Testis (tissue), 3 donors: ENCODE data around the gene SCP2D1. TPM values are rescaled to one million over a fixed set of nuclear protein-coding genes. Genes with fewer than 3 reads are reported as not detected.

Experiments used
- DNase-seq: peaks from one replicate; pipeline ENCODE4 v3.0.0-alpha.2; 2019
- H3K27ac ChIP-seq, 2 donors: fragments of 200-600 bp; sonication (generic); one replicate each; pipeline ENCODE4 v1.5.1; 2019
- H3K27me3 ChIP-seq: fragments of 200-600 bp; sonication (generic); one replicate; pipeline ENCODE4 v1.5.1; 2019
- H3K36me3 ChIP-seq: fragments of 200-600 bp; sonication (generic); one replicate; pipeline ENCODE4 v1.5.1; 2017; ENCODE audit warnings: low read depth; ENCODE audit errors: missing control alignments
- H3K4me1 ChIP-seq: fragments of 200-600 bp; sonication (generic); one replicate; pipeline ENCODE4 v1.5.1; 2019
- H3K4me3 ChIP-seq, 2 donors: fragments of 200-600 bp; sonication (generic); one replicate each; pipeline ENCODE4 v1.5.1; 2017 to 2019
- H3K9me3 ChIP-seq: fragments of 200-600 bp; sonication (generic); one replicate; pipeline ENCODE4 v1.5.1; 2017
- POLR2A ChIP-seq: fragments of 450-650 bp; IDR thresholded peaks from one replicate; pipeline ENCODE4 v1.6.1; 2017; ENCODE audit warnings: antibody characterized with exemption, mild to moderate bottlenecking, moderate library complexity
- WGBS, 2 donors: methylation state at CpG; one replicate each; pipeline ENCODE4 v1.1.5; 2018; 5-methylcytosine and 5-hydroxymethylcytosine counted together
- intact Hi-C: fragments of 100-400 bp; cut with DNase I; formaldehyde crosslinking; loops from one replicate; pipeline ENCODE4 v1.15.1; 2023; ENCODE audit warnings: low total_unique reads
- polyA plus RNA-seq: library from polyadenylated mRNA; stranded (reverse); fragments of 350-450 nt; fragmentation: Illumina TruSeq; extraction: RNeasy Lipid Tissue Mini Kit (QIAGEN cat#74804); gene quantifications from one replicate; pipeline ENCODE4 v1.2.3, GENCODE V29; 2014; ENCODE audit warnings: low read depth, low replicate concordance; ENCODE audit not compliant: insufficient read depth
- total RNA-seq, 2 donors: library from RNA; depleted of rRNA; stranded (reverse); fragments of >200 nt; gene quantifications; one replicate each; pipeline ENCODE4 v1.2.3, GENCODE V29; 2016
- TF ChIP-seq, protein P1 (sequence below), 3 experiments: fragments of 450-650 bp in 2 of 3; fragments of 200-600 bp in 1 of 3; sonication (generic) in 1 of 3; IDR thresholded peaks; one replicate each; pipeline ENCODE4 v1.5.1; 2016 to 2019; ENCODE audit warnings: antibody characterized with exemption in 3 of 3, mild to moderate bottlenecking in 2 of 3, moderate library complexity in 1 of 3

The SCP2D1 gene
- total and polyA plus RNA-seq, 3 donors from 2014 or later: 20.1 to 56.4 (median 42.0) TPM

DNA sequence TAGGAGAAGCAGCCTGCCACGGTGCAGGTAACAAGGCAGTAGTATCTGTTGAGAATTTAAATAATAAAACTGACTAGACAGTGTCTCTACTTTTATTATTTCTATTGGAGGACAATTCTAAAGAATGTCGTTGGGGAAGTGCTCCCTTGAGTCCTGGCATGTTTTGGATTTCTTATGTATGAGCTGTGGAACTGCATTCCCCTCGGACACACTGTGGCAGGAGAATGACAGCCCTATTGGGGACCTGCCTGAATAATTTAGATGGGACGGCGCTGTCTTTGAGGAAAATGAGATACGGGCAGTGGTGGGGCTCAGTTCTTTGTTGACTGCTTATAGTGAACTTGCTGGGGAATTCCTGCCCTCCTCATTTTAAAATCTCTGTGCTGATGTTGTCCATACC lies 2.4 kb upstream of the SCP2D1 start:
- no peak for DNase-seq
- no peak overlapping the region for H3K27ac ChIP-seq
- WGBS, 2 donors: 92 to 96% methylated on average over 6 of the region's 6 CpGs
- no peak overlapping the region for H3K4me3 ChIP-seq
- H3K4me1 ChIP-seq: no peaks in the 10 kb centered on the region
- H3K36me3 ChIP-seq: no peaks in the 10 kb centered on the region
- no peaks in the 10 kb centered on the region for H3K27me3 ChIP-seq
- no peaks in the 10 kb centered on the region for H3K9me3 ChIP-seq
- TF ChIP-seq, protein P1, sequence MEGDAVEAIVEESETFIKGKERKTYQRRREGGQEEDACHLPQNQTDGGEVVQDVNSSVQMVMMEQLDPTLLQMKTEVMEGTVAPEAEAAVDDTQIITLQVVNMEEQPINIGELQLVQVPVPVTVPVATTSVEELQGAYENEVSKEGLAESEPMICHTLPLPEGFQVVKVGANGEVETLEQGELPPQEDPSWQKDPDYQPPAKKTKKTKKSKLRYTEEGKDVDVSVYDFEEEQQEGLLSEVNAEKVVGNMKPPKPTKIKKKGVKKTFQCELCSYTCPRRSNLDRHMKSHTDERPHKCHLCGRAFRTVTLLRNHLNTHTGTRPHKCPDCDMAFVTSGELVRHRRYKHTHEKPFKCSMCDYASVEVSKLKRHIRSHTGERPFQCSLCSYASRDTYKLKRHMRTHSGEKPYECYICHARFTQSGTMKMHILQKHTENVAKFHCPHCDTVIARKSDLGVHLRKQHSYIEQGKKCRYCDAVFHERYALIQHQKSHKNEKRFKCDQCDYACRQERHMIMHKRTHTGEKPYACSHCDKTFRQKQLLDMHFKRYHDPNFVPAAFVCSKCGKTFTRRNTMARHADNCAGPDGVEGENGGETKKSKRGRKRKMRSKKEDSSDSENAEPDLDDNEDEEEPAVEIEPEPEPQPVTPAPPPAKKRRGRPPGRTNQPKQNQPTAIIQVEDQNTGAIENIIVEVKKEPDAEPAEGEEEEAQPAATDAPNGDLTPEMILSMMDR (IDR thresholded peaks at IDR 0.05): no peak
- TF ChIP-seq POLR2A: no peak
- intact Hi-C loops: no loop called here

- Histone ChIP-seq H3K27me3 (no peaks in the 10 kb centered on the region), H3K9me3 (no peaks in the 10 kb centered on the region), H3K27ac (no peak overlapping the region), H3K4me1 (no peaks in the 10 kb centered on the region), H3K4me3 (no peak overlapping the region), H3K36me3 (no peaks in the 10 kb centered on the region)
- 73 to 79% methylated on average over 3 of the region's 3 CpGs for WGBS, 2 donors
- no peak for DNase-seq
- intact Hi-C loops: no loop called here
- TF ChIP-seq, protein P1 (IDR thresholded peaks at IDR 0.05): no peak
- TF ChIP-seq POLR2A: no peak
These were observed 1.7 kb upstream of the SCP2D1 start for GRCh38 chr20:18811904-18812303.

DNA sequence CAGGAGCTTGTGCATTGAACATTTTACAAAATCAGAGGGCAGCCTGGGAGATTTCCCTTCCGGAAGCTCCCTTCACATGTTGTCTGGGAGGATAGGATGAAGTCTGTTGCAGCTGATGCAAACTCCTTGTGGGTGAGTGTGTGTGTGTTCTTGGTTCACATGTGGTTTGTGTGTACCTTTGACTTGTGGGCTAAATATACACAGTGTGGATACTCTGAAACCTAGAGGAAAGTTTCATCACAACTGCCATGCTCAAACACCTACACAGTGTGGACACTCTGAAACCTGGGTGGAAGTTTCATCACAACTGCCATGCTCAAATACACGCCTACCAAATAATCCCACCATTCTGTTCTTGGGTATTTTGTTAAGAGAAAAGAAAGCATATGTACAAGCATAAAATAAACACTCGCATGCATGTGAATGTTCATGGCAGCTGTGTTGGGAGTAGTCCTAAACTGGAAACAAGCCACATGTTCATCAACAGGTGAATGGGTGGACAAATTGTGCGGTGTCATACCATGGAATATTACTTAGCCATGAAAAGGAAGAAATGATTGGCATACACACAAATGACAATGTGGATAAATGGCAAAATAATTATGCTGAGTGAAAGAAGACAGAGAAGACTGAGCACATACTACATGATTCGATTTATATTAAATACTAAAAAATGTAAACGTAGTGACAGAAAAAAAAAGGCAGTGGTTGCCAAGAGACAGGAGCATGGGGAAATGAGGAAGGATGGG lies 1.8 kb downstream of the SCP2D1 start:
- TF ChIP-seq POLR2A: no peak
- TF ChIP-seq, protein P1 (IDR thresholded peaks at IDR 0.05): no peak
- Histone ChIP-seq H3K27me3 (no peaks in the 10 kb centered on the region), H3K9me3 (no peaks in the 10 kb centered on the region), H3K36me3 (no peaks in the 10 kb centered on the region), H3K4me1 (no peaks in the 10 kb centered on the region), H3K4me3 (no peak overlapping the region), H3K27ac (no peak overlapping the region)
- intact Hi-C loops: no loop called here
- WGBS, 2 donors: 92 to 95% methylated on average over 6 of the region's 6 CpGs
- DNase-seq: no peak

- no peak for DNase-seq
- H3K36me3 ChIP-seq: no peaks in the 10 kb centered on the region
- H3K27ac ChIP-seq: no peak overlapping the region
- H3K4me1 ChIP-seq: no peaks in the 10 kb centered on the region
- intact Hi-C loops: no loop called here
- no peaks in the 10 kb centered on the region for H3K9me3 ChIP-seq
- TF ChIP-seq POLR2A: no peak
- no peaks in the 10 kb centered on the region for H3K27me3 ChIP-seq
- H3K4me3 ChIP-seq: no peak overlapping the region
- 62 to 68% methylated on average over 2 of the region's 2 CpGs for WGBS, 2 donors
These were observed 9.2 kb downstream of the SCP2D1 start for GRCh38 chr20:18822832-18823231.

DNA sequence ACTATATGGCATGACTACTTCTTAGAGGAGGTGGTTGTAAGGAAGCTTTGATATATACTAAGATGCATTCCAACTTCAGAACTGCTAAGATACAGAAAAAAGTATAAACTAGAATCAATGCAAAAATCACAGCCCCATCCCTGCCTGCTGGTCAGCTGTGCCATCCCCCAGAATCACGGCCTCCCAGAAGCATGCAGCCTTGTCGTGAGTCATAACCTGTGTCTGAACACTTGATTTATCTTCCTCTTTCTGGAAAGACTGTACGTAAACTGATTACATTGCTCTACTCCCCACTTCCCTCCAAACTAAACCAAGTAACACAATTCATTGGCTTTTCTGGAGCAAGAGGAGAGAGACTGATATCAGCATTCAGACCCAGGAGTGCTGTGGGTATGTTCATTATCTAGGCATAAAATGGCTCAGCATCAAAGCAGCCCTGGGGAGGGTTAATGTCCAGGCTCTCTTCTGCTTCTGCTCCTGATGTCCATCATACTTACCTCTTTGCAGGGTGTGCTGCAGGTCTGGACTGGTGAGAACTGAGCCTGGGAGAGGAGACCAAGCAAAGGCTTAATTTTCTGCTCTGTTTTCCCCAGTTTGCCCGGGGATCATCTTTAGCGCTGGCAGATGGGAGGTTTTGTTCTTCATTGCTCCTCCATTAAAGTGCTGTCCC lies 18.4 kb downstream of the SCP2D1 start:
- no peak overlapping the region for H3K27ac ChIP-seq
- no peaks in the 10 kb centered on the region for H3K27me3 ChIP-seq
- TF ChIP-seq, protein P1 (IDR thresholded peaks at IDR 0.05): no peak
- TF ChIP-seq POLR2A: no peak
- H3K36me3 ChIP-seq: no peaks in the 10 kb centered on the region
- no peaks in the 10 kb centered on the region for H3K9me3 ChIP-seq
- WGBS, 2 donors: 69 to 73% methylated on average over 5 of the region's 5 CpGs
- no peak for DNase-seq
- intact Hi-C loops: no loop called here
- no peak overlapping the region for H3K4me3 ChIP-seq
- no peaks in the 10 kb centered on the region for H3K4me1 ChIP-seq
